OCI-LY3 (cell line): ENCODE data around the gene ATP1A4.

ENCODE experiments used
- H2AFZ ChIP-seq: fragments of 200-600, 300-600 bp; shearing (Covaris generic); 2 replicates; pipeline ENCODE4 v1.6.0; 2014; ENCODE audit warnings: antibody characterized with exemption, low read depth, low read length
- H3K27ac ChIP-seq: fragments of 200-600, 300-600 bp; sonication (generic); 2 replicates; pipeline ENCODE4 v1.5.1; 2014; ENCODE audit warnings: mild to moderate bottlenecking, low read length, moderate library complexity, mixed read lengths
- H3K27me3 ChIP-seq: fragments of 200-600, 300-600 bp; sonication (generic); 2 replicates; pipeline ENCODE4 v1.6.1; 2014; ENCODE audit warnings: low read depth, low read length, mixed read lengths
- H3K36me3 ChIP-seq: fragments of 200-600, 300-600 bp; sonication (generic); replicated peaks from 2 replicates; pipeline ENCODE3; 2014; ENCODE audit warnings: low read depth, low read length, mixed read lengths
- H3K4me1 ChIP-seq: fragments of 300-600, 200-600 bp; sonication (generic); 2 replicates; pipeline ENCODE4 v1.6.1; 2014; ENCODE audit warnings: low read length, mixed read lengths
- H3K4me2 ChIP-seq: fragments of 200-600, 300-600 bp; sonication (generic); 2 replicates; pipeline ENCODE4 v1.6.1; 2014; ENCODE audit warnings: low read length, mixed read lengths
- H3K4me3 ChIP-seq: fragments of 300-600, 200-600 bp; sonication (generic); 2 replicates; pipeline ENCODE4 v1.5.1; 2014; ENCODE audit warnings: antibody characterized with exemption, mild to moderate bottlenecking, low read length, moderate library complexity
- H3K79me2 ChIP-seq: fragments of 300-600, 200-600 bp; shearing (Covaris generic); 2 replicates; pipeline ENCODE4 v1.6.1; 2014; ENCODE audit warnings: mild to moderate bottlenecking, low read length, mixed read lengths
- H3K9ac ChIP-seq: fragments of 300-600, 200-600 bp; shearing (Covaris generic); 2 replicates; pipeline ENCODE4 v1.6.0; 2014; ENCODE audit warnings: mild to moderate bottlenecking, low read length, moderate library complexity
- H3K9me3 ChIP-seq: fragments of 200-600, 300-600 bp; shearing (Covaris generic); 2 replicates; pipeline ENCODE4 v1.6.1; 2014; ENCODE audit warnings: low read length, mixed read lengths; ENCODE audit not compliant: insufficient read depth
- H4K20me1 ChIP-seq: fragments of 200-600, 300-600 bp; sonication (generic); 2 replicates; pipeline ENCODE4 v1.6.1; 2016; ENCODE audit warnings: low read length, mixed read lengths; ENCODE audit not compliant: insufficient read depth
- EZH2phosphoT487 ChIP-seq: fragments of 200-600 bp; shearing (Covaris generic); IDR thresholded peaks from 2 replicates; pipeline ENCODE4 v1.6.1; 2018; ENCODE audit warnings: antibody characterized with exemption, mixed run types, low read depth
- TF ChIP-seq, protein P1 (sequence below): fragments of 200-600, 300-600 bp; sonication (generic); IDR thresholded peaks from 2 replicates; pipeline ENCODE4 v1.5.1; 2014; ENCODE audit warnings: antibody characterized with exemption, low read length, low read depth

The ATP1A4 gene

DNA sequence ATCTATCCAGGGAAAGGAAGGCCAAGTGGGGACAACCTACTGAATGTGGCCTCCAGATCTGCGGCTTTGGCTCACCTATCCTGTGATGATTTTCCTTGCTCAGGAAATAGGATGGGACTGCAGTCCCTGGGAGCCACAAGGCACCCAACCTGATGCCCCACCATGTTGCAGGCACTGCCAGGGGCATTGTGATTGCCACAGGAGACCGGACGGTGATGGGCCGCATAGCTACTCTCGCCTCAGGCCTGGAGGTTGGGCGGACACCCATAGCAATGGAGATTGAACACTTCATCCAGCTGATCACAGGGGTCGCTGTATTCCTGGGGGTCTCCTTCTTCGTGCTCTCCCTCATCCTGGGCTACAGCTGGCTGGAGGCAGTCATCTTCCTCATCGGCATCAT, 24.0 kb upstream of the ATP1A4 start:
- H3K4me1 ChIP-seq, result no peaks in the 10 kb centered on the region
- no peaks in the 10 kb centered on the region for H3K36me3 ChIP-seq

DNA sequence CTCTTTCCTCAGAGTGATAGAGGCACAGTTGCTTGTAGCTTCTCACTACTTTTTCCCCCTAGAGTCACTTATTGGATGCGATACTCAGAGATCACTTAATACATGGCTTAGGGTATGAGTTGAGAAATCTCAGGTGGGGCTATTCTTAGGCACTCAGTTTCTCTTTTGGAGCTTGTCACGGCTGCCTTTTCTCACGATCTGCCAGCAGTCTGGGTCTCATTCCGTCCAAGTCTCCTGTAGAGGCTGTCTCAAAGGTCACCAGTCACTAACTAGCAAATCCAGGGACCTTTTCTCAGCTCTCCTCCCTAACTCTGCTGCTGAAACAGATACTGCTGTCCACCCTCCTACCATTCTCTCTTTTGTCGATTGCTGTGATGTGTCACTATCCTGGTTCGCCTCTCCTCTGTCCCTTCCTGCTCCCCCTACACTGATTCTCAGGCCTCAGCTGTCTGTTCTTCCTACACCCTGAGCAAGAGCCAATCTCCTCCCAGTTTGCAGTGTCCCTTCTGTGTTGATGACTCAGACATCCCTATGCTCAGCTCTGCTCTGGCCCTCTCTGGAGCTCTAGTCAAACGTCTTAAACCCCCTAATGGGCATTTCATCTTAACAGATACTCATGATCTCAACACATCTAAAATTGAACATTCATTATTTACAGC, 23.4 kb upstream of the ATP1A4 start:
- Histone ChIP-seq H3K9ac (no peak overlapping the region), H3K9me3 (no peaks in the 10 kb centered on the region), H3K4me3 (no peak overlapping the region), H3K27me3 (peaks cover 15% of the 10 kb centered on the region; the same call in 1 of the 2 replicates), H3K36me3 (no peaks in the 10 kb centered on the region), H3K4me1 (no peaks in the 10 kb centered on the region), H3K4me2 (no peak overlapping the region), H3K79me2 (no peaks in the 10 kb centered on the region), H2AFZ (no peak overlapping the region), H4K20me1 (no peaks in the 10 kb centered on the region), H3K27ac (no peak overlapping the region)
- TF ChIP-seq EZH2phosphoT487, result no peak
- TF ChIP-seq, protein P1, sequence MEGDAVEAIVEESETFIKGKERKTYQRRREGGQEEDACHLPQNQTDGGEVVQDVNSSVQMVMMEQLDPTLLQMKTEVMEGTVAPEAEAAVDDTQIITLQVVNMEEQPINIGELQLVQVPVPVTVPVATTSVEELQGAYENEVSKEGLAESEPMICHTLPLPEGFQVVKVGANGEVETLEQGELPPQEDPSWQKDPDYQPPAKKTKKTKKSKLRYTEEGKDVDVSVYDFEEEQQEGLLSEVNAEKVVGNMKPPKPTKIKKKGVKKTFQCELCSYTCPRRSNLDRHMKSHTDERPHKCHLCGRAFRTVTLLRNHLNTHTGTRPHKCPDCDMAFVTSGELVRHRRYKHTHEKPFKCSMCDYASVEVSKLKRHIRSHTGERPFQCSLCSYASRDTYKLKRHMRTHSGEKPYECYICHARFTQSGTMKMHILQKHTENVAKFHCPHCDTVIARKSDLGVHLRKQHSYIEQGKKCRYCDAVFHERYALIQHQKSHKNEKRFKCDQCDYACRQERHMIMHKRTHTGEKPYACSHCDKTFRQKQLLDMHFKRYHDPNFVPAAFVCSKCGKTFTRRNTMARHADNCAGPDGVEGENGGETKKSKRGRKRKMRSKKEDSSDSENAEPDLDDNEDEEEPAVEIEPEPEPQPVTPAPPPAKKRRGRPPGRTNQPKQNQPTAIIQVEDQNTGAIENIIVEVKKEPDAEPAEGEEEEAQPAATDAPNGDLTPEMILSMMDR, result no peak

More for the DNA sequence above, 24.0 kb upstream of the ATP1A4 start:
- Histone ChIP-seq H3K9ac (no peak overlapping the region), H3K4me3 (no peak overlapping the region), H4K20me1 (no peaks in the 10 kb centered on the region), H3K9me3 (no peaks in the 10 kb centered on the region), H3K79me2 (no peaks in the 10 kb centered on the region), H3K4me2 (no peak overlapping the region), H3K27me3 (peaks cover 11% of the 10 kb centered on the region; the same call in 1 of the 2 replicates), H2AFZ (no peak overlapping the region), H3K27ac (no peak overlapping the region)
- TF ChIP-seq EZH2phosphoT487, result no peak
- TF ChIP-seq, protein P1, result no peak

DNA sequence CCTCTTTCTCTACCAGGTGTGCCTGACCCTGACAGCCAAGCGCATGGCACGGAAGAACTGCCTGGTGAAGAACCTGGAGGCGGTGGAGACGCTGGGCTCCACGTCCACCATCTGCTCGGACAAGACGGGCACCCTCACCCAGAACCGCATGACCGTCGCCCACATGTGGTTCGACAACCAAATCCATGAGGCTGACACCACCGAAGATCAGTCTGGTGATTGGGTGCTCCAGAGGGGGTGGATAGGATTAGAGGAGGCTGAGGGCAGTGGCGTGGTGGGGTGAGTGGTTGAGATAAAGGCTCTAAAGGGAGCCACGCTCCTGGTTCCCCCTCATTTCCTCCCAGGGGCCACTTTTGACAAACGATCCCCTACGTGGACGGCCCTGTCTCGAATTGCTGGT, 22.8 kb upstream of the ATP1A4 start:
- Histone ChIP-seq H3K9ac (no peak overlapping the region), H3K4me3 (no peak overlapping the region), H3K4me1 (no peaks in the 10 kb centered on the region), H3K27ac (no peak overlapping the region), H3K4me2 (no peak overlapping the region), H2AFZ (no peak overlapping the region), H4K20me1 (no peaks in the 10 kb centered on the region), H3K79me2 (no peaks in the 10 kb centered on the region), H3K27me3 (peaks cover 18% of the 10 kb centered on the region; the same call in 1 of the 2 replicates), H3K36me3 (no peaks in the 10 kb centered on the region), H3K9me3 (no peaks in the 10 kb centered on the region)
- no peak for TF ChIP-seq EZH2phosphoT487
- TF ChIP-seq, protein P1, result no peak

DNA sequence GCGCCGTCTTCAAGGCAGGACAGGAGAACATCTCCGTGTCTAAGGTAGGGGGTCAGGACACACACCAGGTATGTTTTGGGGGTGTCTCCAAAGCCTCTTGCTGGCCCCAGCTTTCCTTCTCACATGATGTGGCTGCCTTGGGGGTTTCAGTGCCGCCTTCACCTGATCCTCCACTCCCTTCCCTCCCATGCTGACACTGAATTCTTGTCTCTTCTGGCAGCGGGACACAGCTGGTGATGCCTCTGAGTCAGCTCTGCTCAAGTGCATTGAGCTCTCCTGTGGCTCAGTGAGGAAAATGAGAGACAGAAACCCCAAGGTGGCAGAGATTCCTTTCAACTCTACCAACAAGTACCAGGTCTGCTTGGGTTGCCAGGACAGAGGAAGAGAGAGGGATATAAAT, 22.4 kb upstream of the ATP1A4 start:
- H3K4me1 ChIP-seq, result peaks cover 3% of the 10 kb centered on the region; the same call in 1 of the 2 replicates
- no peaks in the 10 kb centered on the region for H4K20me1 ChIP-seq
- no peak overlapping the region for H3K4me3 ChIP-seq
- no peaks in the 10 kb centered on the region for H3K9me3 ChIP-seq
- H3K27me3 ChIP-seq, result peaks cover 18% of the 10 kb centered on the region; the same call in 1 of the 2 replicates
- no peak overlapping the region for H2AFZ ChIP-seq
- no peak overlapping the region for H3K27ac ChIP-seq
- TF ChIP-seq EZH2phosphoT487, result no peak
- TF ChIP-seq, protein P1, result no peak
- no peaks in the 10 kb centered on the region for H3K36me3 ChIP-seq
- no peak overlapping the region for H3K4me2 ChIP-seq
- H3K79me2 ChIP-seq, result no peaks in the 10 kb centered on the region
- H3K9ac ChIP-seq, result no peak overlapping the region
